Heart left ventricle (tissue), 16 donors: ENCODE measurements around the gene RCE1. TPM values are rescaled to one million over a fixed set of nuclear protein-coding genes. Genes with fewer than 3 reads are reported as not detected.
A peak's percentile ranks its signal among the peaks of the same experiment; 100 is the strongest.

Experiments used
- ATAC-seq, 4 donors: fragments of 200-7000 bp; cut with Tn5 transposase; one replicate each; pipeline ENCODE4 v1.9.1; 2020 to 2022; ENCODE audit warnings: moderate library complexity in 4 of 4, mild to moderate bottlenecking in 3 of 4, moderate number of reproducible peaks in 1 of 4
- DNase-seq, 5 donors: peaks; one replicate each; pipeline ENCODE4 v3.0.0-alpha.2; 2020
- H3K27ac ChIP-seq, 12 donors: fragments of 200-600 bp; sonication (generic) in 4 of 12; one replicate each; pipeline versions ENCODE4 v1.5.0 to v1.8.0; 2016 to 2022; ENCODE audit warnings: mild to moderate bottlenecking in 2 of 12
- H3K27me3 ChIP-seq, 9 donors: fragments of 200-600 bp; sonication (generic) in 2 of 9; one replicate each; pipeline versions ENCODE4 v1.5.1 to v1.8.0; 2016 to 2022; ENCODE audit warnings: mild to moderate bottlenecking in 3 of 9
- H3K36me3 ChIP-seq, 9 donors: fragments of 200-600 bp; sonication (generic) in 2 of 9; one replicate each; pipeline versions ENCODE4 v1.5.0 to v1.8.0; 2018 to 2022; ENCODE audit warnings: mild to moderate bottlenecking in 2 of 9
- H3K4me1 ChIP-seq, 12 donors: fragments of 200-600 bp; sonication (generic) in 4 of 12; one replicate each; pipeline versions ENCODE4 v1.5.0 to v1.8.0; 2016 to 2022; ENCODE audit warnings: mild to moderate bottlenecking in 3 of 12
- H3K4me3 ChIP-seq, 12 donors: fragments of 200-600 bp; sonication (generic) in 4 of 12; one replicate each; pipeline versions ENCODE4 v1.5.0 to v1.8.0; 2017 to 2022; ENCODE audit warnings: mild to moderate bottlenecking in 9 of 12, moderate library complexity in 4 of 12
- H3K9me3 ChIP-seq, 12 donors: fragments of 200-600 bp; sonication (generic) in 4 of 12; one replicate each; pipeline versions ENCODE4 v1.5.0 to v1.8.0; 2016 to 2022; ENCODE audit warnings: mild to moderate bottlenecking in 1 of 12
- CTCF ChIP-seq, 12 donors: fragments of 200-600 bp; sonication (generic) in 4 of 12; IDR thresholded peaks; one replicate each; pipeline versions ENCODE4 v1.5.0 to v1.8.0; 2018 to 2022; ENCODE audit warnings: antibody characterized with exemption in 12 of 12, mild to moderate bottlenecking in 5 of 12
- POLR2A ChIP-seq, 2 donors: fragments of 450-650 bp; IDR thresholded peaks; one replicate each; pipeline ENCODE4 v1.6.1; 2017; ENCODE audit warnings: antibody characterized with exemption in 2 of 2, mild to moderate bottlenecking in 2 of 2, moderate library complexity in 2 of 2
- WGBS, 4 donors: extraction: QIAGEN DNeasy Blood & Tissue Kit in 2 of 4; methylation state at CpG; one replicate each; pipeline versions ENCODE4 v1.1.5 to v1.1.7; 2013 to 2018; 5-methylcytosine and 5-hydroxymethylcytosine counted together
- intact Hi-C, 10 donors: fragments of 100-400 bp; cut with DNase I; formaldehyde crosslinking; loops; one replicate each; pipeline versions ENCODE4 v1.11.1 to v1.14.2; 2022
- polyA plus RNA-seq, 2 donors: library from polyadenylated mRNA; stranded (reverse); fragments of 200-250 nt; gene quantifications; one replicate each; pipeline ENCODE4 v1.2.3, GENCODE V29; 2013
- total RNA-seq, 9 donors: library from RNA; depleted of rRNA in 2 of 9; stranded (reverse); fragments of >200 nt in 2 of 9; fragmentation: NEBNext Ultra II Directional in 3 of 9; extraction: Animal tissue kit (Norgen Biotek cat#: 25700) in 3 of 9; gene quantifications; one replicate each; pipeline versions ENCODE4 v1.1.0 to v1.2.4, GENCODE V29; 2016 to 2023
- donor health status: ischemic (EF 13 %, LVEDD 7.1; RV severe dilation, severe dysfunction).
- donor health status: healthy with polysubstance abuse.
- donor health status: DM: no; HTN: yes; CAD: no.
- donor health status: DM: no; HTN: no; CAD: no.
- donor health status: ischemic (EF 25% LVEDD 6.9; RV normal size, moderate dysfunction).
- donor health status: ischemic (EF 25% LVEDD 5.7; RV mildly dilated, moderate dysfunction).
- donor health status: healthy.
- donor health status: DM: yes; HTN: yes; CAD: no.
- donor health status: ischemic (EF 35%, LVEDD 5.7; RV mildly dilated, moderate dysfunction).
- donor health status: nonischemic (EF 11% LVEDD 7.7; RV severe dilation, severe dysfunction).
- donor health status: DM: yes; HTN: yes; CAD: no.
- donor health status: PGD.
- donor health status: ischemic (EF 29% LVEDD 5.4; RV normal size, mild dysfunction).
- donor health status: nonischemic (EF 23%, LVEDD 6.1; RV moderate dilation, normal function).

Gene RCE1
- total and polyA plus RNA-seq, 11 donors: 2.1 to 9.5 (median 5.0) TPM

- Histone ChIP-seq H3K36me3 (no peaks in the 10 kb centered on the region), H3K27ac (no peak overlapping the region), H3K27me3 (no peaks in the 10 kb centered on the region), H3K4me3 (no peak overlapping the region), H3K4me1 (peaks cover 0 to 17% (median 0%) of the 10 kb centered on the region in 12 donors), H3K9me3 (no peaks in the 10 kb centered on the region)
- intact Hi-C loops: no loop called here
- TF ChIP-seq CTCF (IDR thresholded peaks at IDR 0.05) (no peak), POLR2A (IDR thresholded peaks at IDR 0.05) (no peak)
- 92 to 96% (median 93%) methylated on average over 9 of the region's 9 CpGs for WGBS, 4 donors
- no peak for DNase-seq
- ATAC-seq: no peak
These were observed 36.3 kb downstream of the RCE1 start for GRCh38 chr11:66879583-66879982.

- WGBS, 4 donors: 89 to 92% (median 89%) methylated on average over 8 of the region's 8 CpGs
- Histone ChIP-seq H3K27me3 (no peaks in the 10 kb centered on the region), H3K36me3 (no peaks in the 10 kb centered on the region), H3K9me3 (no peaks in the 10 kb centered on the region), H3K27ac (no peak overlapping the region), H3K4me1 (peaks cover 0 to 17% (median 0%) of the 10 kb centered on the region in 12 donors), H3K4me3 (no peak overlapping the region)
- ATAC-seq (no peak), DNase-seq (peak in 1 of 5 donors; percentile 28)
- TF ChIP-seq CTCF (IDR thresholded peaks at IDR 0.05) (no peak), POLR2A (IDR thresholded peaks at IDR 0.05) (no peak)
- intact Hi-C loops: loop anchor here in 3 of 10 donors (5.0 kb wide), 2 partner anchors 183 to 188 kb away; no protein-coding TSS in a partner anchor
These were observed 36.8 kb downstream of the RCE1 start for GRCh38 chr11:66879999-66880398.

GRCh38 chr11:66880496-66881450 lies 37.5 kb downstream of the RCE1 start:
- Histone ChIP-seq H3K9me3 (no peaks in the 10 kb centered on the region), H3K4me3 (no peak overlapping the region), H3K27me3 (no peaks in the 10 kb centered on the region), H3K36me3 (no peaks in the 10 kb centered on the region), H3K4me1 (peaks cover 0 to 17% (median 0%) of the 10 kb centered on the region in 12 donors), H3K27ac (no peak overlapping the region)
- TF ChIP-seq CTCF (IDR thresholded peaks at IDR 0.05): no peak
- TF ChIP-seq POLR2A (IDR thresholded peaks at IDR 0.05): no peak
- ATAC-seq (peak in 3 of 4 donors; percentile 38 to 47 (median 46)), DNase-seq (peak in 2 of 5 donors; percentile 67)
- intact Hi-C loops: loop anchor here in 3 of 10 donors (5.0 kb wide), 2 partner anchors 183 to 188 kb away; no protein-coding TSS in a partner anchor
- WGBS, 4 donors: 59 to 87% (median 68%) methylated on average over 9 to 14 of the region's 14 CpGs

GRCh38 chr11:66881451-66881835 lies 38.2 kb downstream of the RCE1 start:
- Histone ChIP-seq H3K4me1 (peaks cover 0 to 17% (median 0%) of the 10 kb centered on the region in 12 donors), H3K27ac (no peak overlapping the region), H3K27me3 (no peaks in the 10 kb centered on the region), H3K36me3 (no peaks in the 10 kb centered on the region), H3K4me3 (no peak overlapping the region), H3K9me3 (no peaks in the 10 kb centered on the region)
- no peak for ATAC-seq
- WGBS, 4 donors: 88 to 97% (median 93%) methylated on average over 10 of the region's 10 CpGs
- DNase-seq: peak in 1 of 5 donors; percentile 15
- intact Hi-C loops: loop anchor here in 3 of 10 donors (5.0 kb wide), 2 partner anchors 184 to 189 kb away; no protein-coding TSS in a partner anchor
- TF ChIP-seq CTCF (IDR thresholded peaks at IDR 0.05): no peak
- no peak for TF ChIP-seq POLR2A (IDR thresholded peaks at IDR 0.05)
